IPS-15b (cell line): ENCODE measurements around the gene BMP2K.
"Not testable (repeated sequence)": the region's sequence is repeated elsewhere in the genome, so short reads cannot be mapped to it uniquely, and the experiment has no call there.

Experiments
- H3K27me3 ChIP-seq: one replicate; pipeline ENCODE4 v1.6.1; 2013; ENCODE audit warnings: low read length; ENCODE audit not compliant: control insufficient read depth, insufficient read depth
- H3K36me3 ChIP-seq: one replicate; pipeline ENCODE4 v1.6.1; 2013; ENCODE audit warnings: low read length; ENCODE audit not compliant: control insufficient read depth, insufficient read depth
- H3K4me1 ChIP-seq: one replicate; pipeline ENCODE4 v1.6.1; 2013; ENCODE audit warnings: mild to moderate bottlenecking, low read length; ENCODE audit not compliant: control insufficient read depth, insufficient read depth
- H3K4me3 ChIP-seq: one replicate; pipeline ENCODE4 v1.5.1; 2013; ENCODE audit warnings: low read depth, low read length
- H3K9ac ChIP-seq: one replicate; pipeline ENCODE4 v1.6.1; 2013; ENCODE audit warnings: low read depth, mild to moderate bottlenecking, low read length
- H3K9me3 ChIP-seq: one replicate; pipeline ENCODE4 v1.6.1; 2013; ENCODE audit warnings: mild to moderate bottlenecking, low read length; ENCODE audit not compliant: control insufficient read depth, insufficient read depth

The BMP2K gene

DNA sequence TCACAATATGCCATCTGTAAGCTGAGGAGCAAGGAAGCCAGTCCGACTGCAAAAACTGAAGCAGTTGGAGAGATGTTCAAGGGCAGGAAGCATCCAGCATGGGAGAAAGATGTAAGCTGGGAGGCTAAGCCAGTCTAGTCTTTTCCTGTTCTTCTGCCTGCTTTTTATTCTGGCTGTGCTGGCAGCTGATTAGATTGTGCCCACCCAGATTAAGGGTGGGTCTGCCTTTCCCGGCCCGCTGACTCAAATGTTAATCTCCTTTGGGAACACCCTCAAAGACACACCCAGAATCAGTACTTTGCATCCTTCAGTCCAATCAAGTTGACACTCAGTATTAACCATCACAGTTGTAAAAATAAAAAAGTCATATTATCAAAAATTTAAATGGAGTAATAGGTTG, 63.5 kb downstream of the BMP2K start:
- not testable (repeated sequence) for H3K4me3 ChIP-seq, H3K27me3 ChIP-seq, H3K4me1 ChIP-seq, H3K9ac ChIP-seq, H3K9me3 ChIP-seq, H3K36me3 ChIP-seq

- H3K4me1 ChIP-seq, H3K27me3 ChIP-seq, H3K9me3 ChIP-seq, H3K4me3 ChIP-seq, H3K9ac ChIP-seq, H3K36me3 ChIP-seq: not testable (repeated sequence)
These were observed 64.1 kb downstream of the BMP2K start for GRCh38 chr4:78840286-78840685.

DNA sequence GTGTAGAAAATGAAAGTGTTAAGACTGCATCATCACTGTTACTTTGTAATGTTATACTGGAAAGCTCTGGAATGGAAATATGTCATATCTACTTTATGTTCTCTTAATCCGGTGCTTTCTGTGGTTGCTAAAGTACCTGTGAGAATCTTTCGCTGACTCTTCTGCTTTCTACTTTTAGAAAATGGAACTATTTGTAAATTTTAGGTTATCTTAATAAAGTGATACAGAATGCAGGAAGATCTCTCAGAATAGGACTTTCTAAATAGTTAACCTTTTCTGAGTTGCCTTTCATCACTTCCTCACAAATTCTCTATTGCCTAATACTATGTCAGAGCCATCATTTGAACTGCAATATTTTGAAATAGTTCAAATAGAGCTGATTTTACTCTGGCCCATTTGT, 69.3 kb downstream of the BMP2K start:
- Histone ChIP-seq H3K4me3 (no peak overlapping the region), H3K9ac (no peak overlapping the region), H3K27me3 (no peaks in the 10 kb centered on the region), H3K36me3 (no peaks in the 10 kb centered on the region), H3K9me3 (no peaks in the 10 kb centered on the region), H3K4me1 (no peaks in the 10 kb centered on the region)

DNA sequence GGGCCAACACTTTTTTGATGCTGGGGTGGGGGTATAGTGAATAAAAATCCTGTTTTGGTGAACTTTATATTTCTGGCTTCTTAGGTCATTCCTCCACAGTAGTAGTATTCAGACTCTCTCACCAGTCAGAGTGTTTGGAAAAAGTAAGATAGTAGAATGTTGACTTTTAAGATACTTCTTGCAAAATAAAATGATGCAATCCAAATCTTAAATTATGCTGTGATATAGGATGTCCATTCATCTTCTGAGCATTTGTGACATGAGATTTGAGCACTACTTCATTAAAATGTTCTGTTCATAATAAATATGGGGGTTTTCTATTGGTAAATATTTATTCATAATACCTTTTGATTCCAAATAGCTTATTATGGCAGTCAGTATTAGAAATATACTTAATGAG, 70.1 kb downstream of the BMP2K start:
- H3K9me3 ChIP-seq = no peaks in the 10 kb centered on the region
- H3K4me3 ChIP-seq = no peak overlapping the region
- no peak overlapping the region for H3K9ac ChIP-seq
- H3K4me1 ChIP-seq = no peaks in the 10 kb centered on the region
- no peaks in the 10 kb centered on the region for H3K36me3 ChIP-seq
- H3K27me3 ChIP-seq = no peaks in the 10 kb centered on the region

- no peak overlapping the region for H3K4me3 ChIP-seq
- no peak overlapping the region for H3K9ac ChIP-seq
- H3K9me3 ChIP-seq = no peaks in the 10 kb centered on the region
- H3K4me1 ChIP-seq = no peaks in the 10 kb centered on the region
- H3K36me3 ChIP-seq = no peaks in the 10 kb centered on the region
- H3K27me3 ChIP-seq = no peaks in the 10 kb centered on the region
These were observed 86.2 kb downstream of the BMP2K start for GRCh38 chr4:78862314-78862737.

- no peaks in the 10 kb centered on the region for H3K27me3 ChIP-seq
- no peak overlapping the region for H3K4me3 ChIP-seq
- no peaks in the 10 kb centered on the region for H3K4me1 ChIP-seq
- no peaks in the 10 kb centered on the region for H3K9me3 ChIP-seq
- no peak overlapping the region for H3K9ac ChIP-seq
- no peaks in the 10 kb centered on the region for H3K36me3 ChIP-seq
These were observed 87.2 kb downstream of the BMP2K start for GRCh38 chr4:78863254-78863869.

DNA sequence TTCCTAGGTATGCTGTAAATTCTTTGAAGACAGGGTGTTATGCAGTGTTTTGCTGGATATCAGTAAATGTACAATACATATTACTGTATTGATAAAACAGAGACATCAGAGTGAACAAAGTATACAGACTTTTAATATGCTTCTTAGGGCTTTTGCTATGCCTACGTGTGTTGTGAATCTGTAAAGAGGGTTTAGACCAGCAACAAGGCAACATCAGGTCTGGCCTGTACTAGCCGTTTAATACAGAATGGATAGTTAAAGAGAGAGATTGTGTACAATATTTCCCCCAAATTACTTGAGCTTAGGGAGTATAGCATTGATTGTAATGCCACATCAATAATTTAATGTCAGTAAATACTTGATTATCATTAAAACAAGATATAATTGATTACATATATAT, 87.8 kb downstream of the BMP2K start:
- no peaks in the 10 kb centered on the region for H3K36me3 ChIP-seq
- no peaks in the 10 kb centered on the region for H3K9me3 ChIP-seq
- no peaks in the 10 kb centered on the region for H3K4me1 ChIP-seq
- no peak overlapping the region for H3K4me3 ChIP-seq
- no peaks in the 10 kb centered on the region for H3K27me3 ChIP-seq
- H3K9ac ChIP-seq = no peak overlapping the region

GRCh38 chr4:78864405-78865024, 88.4 kb downstream of the BMP2K start:
- H3K4me1 ChIP-seq = no peaks in the 10 kb centered on the region
- no peaks in the 10 kb centered on the region for H3K36me3 ChIP-seq
- no peaks in the 10 kb centered on the region for H3K27me3 ChIP-seq
- no peak overlapping the region for H3K9ac ChIP-seq
- H3K9me3 ChIP-seq = no peaks in the 10 kb centered on the region
- H3K4me3 ChIP-seq = no peak overlapping the region

DNA sequence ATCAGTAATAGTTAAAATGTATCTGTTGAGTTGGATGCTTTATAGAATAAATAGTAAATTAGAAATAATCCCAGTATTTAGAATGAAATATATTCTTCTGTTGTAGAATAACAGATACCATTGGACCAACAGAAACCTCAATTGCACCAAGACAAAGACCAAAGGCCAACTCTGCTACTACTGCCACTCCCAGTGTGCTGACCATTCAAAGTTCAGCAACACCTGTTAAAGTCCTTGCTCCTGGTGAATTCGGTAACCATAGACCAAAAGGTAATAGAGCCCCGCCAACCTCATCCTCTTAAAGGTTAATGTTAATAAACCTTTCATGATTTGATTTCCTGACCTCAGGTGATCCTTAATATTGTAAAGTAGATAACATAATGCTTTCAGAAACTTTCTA, 89.3 kb downstream of the BMP2K start:
- no peak overlapping the region for H3K4me3 ChIP-seq
- H3K4me1 ChIP-seq = no peaks in the 10 kb centered on the region
- no peak overlapping the region for H3K9ac ChIP-seq
- no peaks in the 10 kb centered on the region for H3K9me3 ChIP-seq
- H3K27me3 ChIP-seq = no peaks in the 10 kb centered on the region
- H3K36me3 ChIP-seq = no peaks in the 10 kb centered on the region

DNA sequence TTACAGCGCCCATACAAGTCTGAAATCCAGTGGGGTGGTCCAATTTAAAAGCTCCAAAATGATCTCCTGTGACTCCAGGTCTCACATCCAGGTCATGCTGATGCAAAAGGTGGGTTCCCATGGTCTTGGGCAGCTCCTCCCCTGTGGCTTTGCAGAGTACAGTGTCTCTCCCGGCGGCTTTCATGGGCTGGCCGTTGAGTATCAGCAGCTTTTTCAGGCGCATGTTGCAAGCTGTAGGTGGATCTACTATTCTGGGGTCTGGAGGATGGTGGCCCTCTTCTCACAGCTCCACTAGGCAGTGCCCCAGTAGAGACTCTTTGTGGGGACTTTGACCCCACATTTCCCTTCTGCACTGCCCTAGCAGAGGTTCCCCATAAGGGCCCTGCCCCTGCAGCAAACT, 92.6 kb downstream of the BMP2K start:
- not testable (repeated sequence) for H3K4me3 ChIP-seq, H3K27me3 ChIP-seq, H3K4me1 ChIP-seq, H3K9ac ChIP-seq, H3K9me3 ChIP-seq, H3K36me3 ChIP-seq

DNA sequence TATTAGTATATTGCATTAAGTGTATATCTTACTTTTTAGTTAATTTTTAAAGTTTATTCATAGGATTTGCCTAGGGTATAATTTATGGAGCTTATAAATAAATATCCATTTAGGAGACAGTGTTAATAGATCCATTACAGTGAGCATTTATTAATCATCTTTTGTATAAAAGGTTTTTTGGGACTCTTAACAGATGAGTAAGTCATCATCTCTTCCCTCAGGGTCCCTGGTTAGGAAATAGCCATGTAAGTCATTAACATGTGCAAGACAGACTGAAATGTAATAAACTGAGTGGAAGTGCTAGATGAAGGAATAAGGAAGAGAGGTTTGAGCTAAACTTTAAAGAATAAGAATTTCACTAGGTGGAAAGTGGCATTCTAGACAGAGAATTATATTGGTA, 93.9 kb downstream of the BMP2K start:
- H3K9me3 ChIP-seq = no peaks in the 10 kb centered on the region
- peaks cover 4% of the 10 kb centered on the region for H3K36me3 ChIP-seq
- H3K4me1 ChIP-seq = no peaks in the 10 kb centered on the region
- H3K9ac ChIP-seq = no peak overlapping the region
- H3K27me3 ChIP-seq = no peaks in the 10 kb centered on the region
- no peak overlapping the region for H3K4me3 ChIP-seq

GRCh38 chr4:78876568-78877320, 100.6 kb downstream of the BMP2K start:
- Histone ChIP-seq H3K36me3 (peaks cover 4% of the 10 kb centered on the region), H3K27me3 (no peaks in the 10 kb centered on the region), H3K4me3 (no peak overlapping the region), H3K9me3 (no peaks in the 10 kb centered on the region), H3K9ac (no peak overlapping the region), H3K4me1 (peaks cover 7% of the 10 kb centered on the region)
